NCI-H1105 treated with DMSO at 0.1 percent for 48 hours (cell line): Measurements from ENCODE around the gene RSPO3.
"Not testable (repeated sequence)": the region's sequence is repeated elsewhere in the genome, so short reads cannot be mapped to it uniquely, and the experiment has no call there.

ENCODE experiments used
- DNase-seq: peaks from one replicate; lab custom pipeline; 2025; lab: John Stamatoyannopoulos, UW

RSPO3 gene

GRCh38 chr6:127206531-127207095 is 88.1 kb downstream of the RSPO3 start:
- DNase-seq, result no peak

GRCh38 chr6:127207591-127208120 is 89.2 kb downstream of the RSPO3 start:
- DNase-seq, result no peak

- DNase-seq, result no peak
These were observed 92.3 kb downstream of the RSPO3 start for GRCh38 chr6:127210725-127211124.

GRCh38 chr6:127212376-127212775 is 93.9 kb downstream of the RSPO3 start:
- no peak for DNase-seq

GRCh38 chr6:127214032-127214431 is 95.6 kb downstream of the RSPO3 start:
- DNase-seq, result not testable (repeated sequence)

- not testable (repeated sequence) for DNase-seq
These were observed 96.1 kb downstream of the RSPO3 start for GRCh38 chr6:127214531-127214930.

- DNase-seq, result no peak
These were observed 97.5 kb downstream of the RSPO3 start for GRCh38 chr6:127215931-127216330.

- DNase-seq, result no peak
These were observed 98.6 kb downstream of the RSPO3 start for GRCh38 chr6:127216810-127217789.

- DNase-seq, result no peak
These were observed 101.4 kb downstream of the RSPO3 start for GRCh38 chr6:127219869-127220268.

- no peak for DNase-seq
These were observed 102.7 kb downstream of the RSPO3 start for GRCh38 chr6:127221201-127221600.

- DNase-seq, result no peak
These were observed 103.9 kb downstream of the RSPO3 start for GRCh38 chr6:127222418-127222817.

GRCh38 chr6:127225497-127225896 is 107.0 kb downstream of the RSPO3 start:
- DNase-seq, result no peak

- DNase-seq, result not testable (repeated sequence)
These were observed 115.3 kb downstream of the RSPO3 start for GRCh38 chr6:127233819-127234218.

- no peak for DNase-seq
These were observed 125.0 kb downstream of the RSPO3 start for GRCh38 chr6:127243501-127243900.
